ENCODE measurements around the gene ACOX2.

ACOX2 gene

DNA sequence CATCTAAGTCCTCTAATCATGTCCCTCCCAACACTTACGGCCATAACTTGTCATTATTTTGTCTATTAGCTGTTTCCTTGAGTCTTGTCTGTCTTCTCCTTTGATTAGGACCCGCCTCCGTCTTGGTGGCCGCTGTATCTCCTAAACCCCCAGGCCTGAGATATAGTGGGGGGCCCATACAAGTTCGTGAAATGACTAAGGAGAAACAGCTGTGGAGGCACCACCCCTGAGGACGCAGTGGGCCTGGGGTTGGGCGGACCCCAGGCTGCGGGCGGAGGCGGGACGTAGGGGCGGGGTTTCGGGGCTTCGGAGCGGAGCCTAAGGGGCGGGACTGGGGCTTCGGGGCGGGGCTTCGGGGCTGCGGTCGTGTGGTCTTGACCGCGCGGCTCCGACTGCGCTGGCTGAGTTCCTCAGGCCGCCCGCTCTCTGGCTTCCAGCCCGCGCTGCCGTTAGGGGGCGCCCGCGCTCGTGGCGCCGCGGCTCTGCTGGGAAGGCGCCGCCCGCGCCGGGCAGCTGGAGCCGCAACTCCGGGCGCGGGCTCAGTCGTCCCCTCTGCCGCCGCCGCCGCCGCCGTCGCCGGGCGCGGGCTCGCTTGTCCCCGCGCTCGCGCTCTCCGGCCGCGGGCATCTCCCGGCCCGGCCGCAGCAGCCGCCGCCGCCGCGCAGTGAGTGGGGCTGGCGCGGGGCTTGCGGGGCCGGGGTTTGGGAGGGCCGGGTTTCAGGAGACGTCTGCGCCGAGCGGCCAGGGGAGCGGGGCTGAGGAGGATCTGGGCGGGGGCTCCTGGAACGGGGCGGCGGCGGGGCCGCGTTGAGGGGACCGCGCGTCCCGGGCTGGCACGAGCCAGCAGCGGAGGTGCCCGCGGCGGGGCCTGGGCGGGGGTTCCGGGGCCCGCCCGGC lies 45.2 kb downstream of the ACOX2 start, which contains the start of gene KCTD6:
KCTD6 (plus strand) TSS at position 591 of the 897 bp plus-strand sequence. CDS start 6,660 bp downstream, outside the sequence.
- H3K4me3 Mint-ChIP-seq, result peak within 1 kb of the TSS; percentile 82
- no peaks in the 10 kb centered on the region for H3K27me3 Mint-ChIP-seq
- peaks cover 15% of the 10 kb centered on the region for H3K36me3 Mint-ChIP-seq (ENCODE audit: low read depth)
- H3K27ac Mint-ChIP-seq, result peak within 1 kb of the TSS; percentile 86
- intact Hi-C loops (cut with micrococcal nuclease), result loop anchor here (1.0 to 5.0 kb wide), 5 partner anchors 16 to 174 kb away; partner anchors contain the start of genes PDHB and PXK
- no peaks in the 10 kb centered on the region for H3K9me3 Mint-ChIP-seq
- peaks cover 71% of the 10 kb centered on the region for H3K4me1 Mint-ChIP-seq (ENCODE audit: low read depth)

DNA sequence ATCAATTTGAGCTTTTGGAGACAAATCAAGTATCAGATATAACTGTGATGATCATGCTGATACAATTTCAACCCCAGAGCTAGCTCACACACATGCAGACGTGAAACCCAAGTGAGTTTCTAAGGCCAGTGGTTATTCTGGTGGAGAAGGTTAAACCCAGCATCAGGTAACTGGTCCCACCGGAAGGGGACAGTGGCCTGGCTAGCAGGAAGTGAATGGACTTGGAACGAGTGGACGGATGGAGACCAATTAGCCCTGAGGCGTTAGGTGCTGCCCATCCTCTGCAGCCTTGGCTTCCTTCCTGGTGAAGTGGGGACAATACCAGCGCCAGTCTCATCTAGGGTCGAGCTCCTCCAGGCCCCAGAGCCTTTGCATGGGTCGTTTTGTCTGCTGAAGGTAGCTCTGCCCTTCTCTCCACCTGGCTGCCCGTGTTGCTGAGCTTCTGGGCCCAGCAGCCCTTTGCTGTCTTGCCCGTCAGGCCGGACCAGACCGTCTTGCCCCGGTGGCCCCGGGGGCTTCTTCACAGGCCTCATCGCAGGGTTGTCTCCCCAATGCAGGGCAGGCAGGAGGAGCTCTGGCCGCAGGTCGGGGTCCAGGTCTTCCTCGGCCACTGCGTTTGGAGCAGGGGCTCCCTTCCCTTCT lies 46.0 kb downstream of the ACOX2 start:
- H3K9me3 Mint-ChIP-seq, result no peaks in the 10 kb centered on the region
- H3K4me3 Mint-ChIP-seq, result peak overlapping the region; percentile 79
- peaks cover 71% of the 10 kb centered on the region for H3K4me1 Mint-ChIP-seq (ENCODE audit: low read depth)
- intact Hi-C loops (cut with micrococcal nuclease), result loop anchor here (1.0 to 5.0 kb wide), 3 partner anchors 16 to 174 kb away; partner anchors contain the start of gene PDHB
- no peaks in the 10 kb centered on the region for H3K27me3 Mint-ChIP-seq
- H3K36me3 Mint-ChIP-seq (ENCODE audit: low read depth), result peaks cover 8% of the 10 kb centered on the region
- peak overlapping the region; percentile 86 for H3K27ac Mint-ChIP-seq

DNA sequence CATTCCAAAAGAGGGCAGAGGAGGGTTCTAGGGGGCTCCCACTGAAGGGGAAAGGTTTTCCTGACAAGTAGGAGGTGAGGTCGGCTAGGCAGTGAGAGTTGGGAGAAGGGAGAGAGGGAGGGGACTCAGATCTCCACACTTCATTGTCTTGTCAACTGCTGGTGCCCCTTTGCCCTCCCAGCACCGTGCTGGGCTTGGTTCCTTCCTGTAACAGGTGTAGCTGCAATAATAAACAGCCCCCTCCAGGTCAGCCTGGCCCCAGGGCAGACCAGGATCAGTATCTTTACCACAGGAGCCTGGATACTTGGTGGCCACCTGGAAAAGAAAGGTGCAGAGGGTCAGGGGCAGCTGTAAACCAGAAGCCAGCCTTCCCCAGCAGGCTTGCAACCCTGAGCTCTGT lies 48.0 kb downstream of the ACOX2 start:
- peaks cover 74% of the 10 kb centered on the region for H3K4me1 Mint-ChIP-seq (ENCODE audit: low read depth)

DNA sequence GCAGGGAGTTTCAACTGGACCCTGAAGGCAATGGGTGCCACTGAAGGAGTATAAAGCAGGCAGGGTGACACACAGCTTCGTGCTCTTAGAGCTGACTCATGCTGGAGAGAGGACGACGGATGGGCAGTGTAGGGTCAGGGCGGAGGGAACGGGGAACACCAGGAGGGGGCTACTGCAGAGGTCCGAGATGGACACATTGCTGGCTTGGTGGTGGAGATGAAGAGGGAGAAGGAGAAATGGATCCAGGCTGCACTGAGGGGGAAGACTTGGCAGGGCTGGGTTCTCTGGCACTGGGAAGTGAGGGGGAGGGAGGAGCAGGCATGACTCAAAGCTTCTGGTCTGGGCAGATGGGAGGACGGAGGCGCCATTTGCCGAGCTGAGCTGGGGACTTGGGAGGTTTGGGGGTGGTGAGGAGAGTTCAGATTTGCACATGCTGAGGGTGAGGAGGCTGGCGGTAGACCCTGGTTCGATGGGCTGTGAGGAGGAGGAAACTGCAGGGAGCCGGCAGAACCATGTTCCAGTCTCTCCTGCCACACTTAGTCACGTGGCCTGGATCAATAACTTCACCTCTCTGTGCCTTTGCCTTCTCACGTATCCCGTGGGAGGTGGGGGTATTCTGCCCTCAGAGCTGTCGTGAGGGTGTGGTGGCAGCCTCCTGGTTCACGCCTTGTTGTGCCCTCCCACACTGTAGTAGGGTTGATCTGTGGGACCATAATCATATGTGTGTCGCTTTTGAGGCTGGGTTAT lies 49.7 kb downstream of the ACOX2 start:
- H3K4me1 Mint-ChIP-seq (ENCODE audit: low read depth), result peaks cover 74% of the 10 kb centered on the region
- peak overlapping the region; percentile 53 for H3K4me3 Mint-ChIP-seq
- no peaks in the 10 kb centered on the region for H3K36me3 Mint-ChIP-seq (ENCODE audit: low read depth)
- H3K27ac Mint-ChIP-seq, result peak overlapping the region; percentile 92
- intact Hi-C loops (cut with micrococcal nuclease), result no loop called here
- H3K9me3 Mint-ChIP-seq, result no peaks in the 10 kb centered on the region
- no peaks in the 10 kb centered on the region for H3K27me3 Mint-ChIP-seq

More for the DNA sequence above, 48.0 kb downstream of the ACOX2 start:
- intact Hi-C loops (cut with micrococcal nuclease), result no loop called here
- peak overlapping the region; percentile 92 for H3K27ac Mint-ChIP-seq
- H3K9me3 Mint-ChIP-seq, result no peaks in the 10 kb centered on the region
- H3K27me3 Mint-ChIP-seq, result no peaks in the 10 kb centered on the region
- no peak overlapping the region for H3K4me3 Mint-ChIP-seq
- no peaks in the 10 kb centered on the region for H3K36me3 Mint-ChIP-seq (ENCODE audit: low read depth)

DNA sequence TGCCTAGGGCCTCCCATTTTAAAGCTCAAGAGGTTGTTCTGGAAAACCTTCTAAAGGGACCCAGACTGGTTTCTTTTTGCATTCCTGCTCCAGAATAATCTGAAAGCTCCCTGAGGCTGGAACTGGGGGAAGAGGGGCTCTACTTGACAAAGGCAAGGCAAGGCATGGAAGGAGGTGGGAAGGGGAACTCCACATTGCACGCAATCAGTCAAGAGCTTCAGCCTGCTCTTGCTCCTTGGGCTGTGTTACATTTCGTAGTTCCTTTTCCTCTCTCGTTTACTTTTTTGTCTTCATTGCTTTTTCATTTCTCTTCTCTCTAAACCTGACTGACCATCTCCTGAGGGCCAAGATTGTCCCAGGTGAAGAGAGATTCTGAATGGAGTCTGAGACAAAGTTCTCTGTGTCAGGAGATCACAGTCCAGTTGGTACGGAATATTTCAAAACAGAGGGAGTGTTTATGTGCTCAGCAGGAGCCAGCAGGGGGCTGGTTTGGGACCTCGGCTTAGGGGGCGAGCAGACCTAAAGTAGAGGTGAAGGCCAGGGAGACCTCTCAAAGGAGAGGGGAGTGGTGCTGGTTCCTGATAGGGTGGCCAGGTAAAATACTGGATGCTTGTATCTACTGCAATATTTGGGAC lies 51.1 kb downstream of the ACOX2 start:
- Mint-ChIP-seq H3K4me3 (peak overlapping the region; percentile 15), H3K4me1 (ENCODE audit: low read depth) (peaks cover 77% of the 10 kb centered on the region), H3K9me3 (no peaks in the 10 kb centered on the region), H3K27ac (peak overlapping the region; percentile 92), H3K27me3 (no peaks in the 10 kb centered on the region), H3K36me3 (ENCODE audit: low read depth) (no peaks in the 10 kb centered on the region)
- intact Hi-C loops (cut with micrococcal nuclease), result no loop called here

DNA sequence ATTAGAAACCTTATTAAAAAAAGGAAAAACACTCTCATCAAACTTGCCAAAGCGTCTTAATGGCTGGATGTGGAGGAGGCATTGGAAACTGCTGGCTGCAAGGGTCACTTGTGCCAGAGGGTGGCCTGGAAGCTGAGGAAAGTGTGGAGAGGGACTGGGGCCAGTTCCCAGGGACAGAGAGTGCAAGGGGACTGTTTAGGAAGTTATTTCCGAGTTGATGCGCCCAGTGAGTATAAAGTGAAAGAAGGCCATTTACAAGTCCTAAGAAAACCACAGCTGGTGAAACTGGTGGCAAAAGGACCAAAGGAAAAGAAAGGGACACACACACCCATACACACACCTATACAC lies 52.3 kb downstream of the ACOX2 start:
- Mint-ChIP-seq H3K27me3 (no peaks in the 10 kb centered on the region), H3K4me3 (no peak overlapping the region), H3K36me3 (ENCODE audit: low read depth) (no peaks in the 10 kb centered on the region), H3K9me3 (no peaks in the 10 kb centered on the region), H3K4me1 (ENCODE audit: low read depth) (peaks cover 83% of the 10 kb centered on the region), H3K27ac (peak overlapping the region; percentile 88)
- intact Hi-C loops (cut with micrococcal nuclease), result no loop called here

DNA sequence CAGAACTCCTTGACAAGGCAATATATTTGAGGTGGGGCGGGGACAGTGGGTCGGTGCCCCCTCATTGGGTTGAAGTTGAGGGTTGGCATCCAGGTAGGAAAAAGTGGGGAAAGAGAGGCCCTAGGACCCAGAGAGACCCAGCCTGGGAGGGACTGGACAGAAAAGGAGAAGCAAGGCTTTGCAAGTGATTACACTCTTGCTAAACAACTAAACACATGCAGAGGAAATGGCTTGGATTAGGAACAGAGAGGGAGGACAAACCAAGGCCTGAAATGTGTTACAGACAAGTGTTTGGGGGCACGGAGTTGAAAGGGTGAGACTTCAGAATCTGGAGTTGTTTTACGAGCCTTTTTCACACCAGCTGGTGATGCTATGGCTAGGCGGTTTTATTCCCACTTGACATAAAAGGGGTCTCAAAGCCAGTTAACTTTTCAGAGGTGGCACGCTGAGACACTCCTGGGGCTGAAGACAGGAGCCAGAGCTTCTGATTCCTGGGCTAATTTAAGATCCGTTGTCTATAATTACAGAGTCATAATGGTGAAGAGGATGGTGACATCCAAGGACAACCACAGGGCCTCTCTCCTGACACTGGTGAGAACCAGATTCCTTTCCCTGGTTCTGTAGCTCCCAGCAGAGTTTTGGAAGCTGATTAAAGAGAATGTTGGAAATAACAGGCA lies 52.8 kb downstream of the ACOX2 start:
- Mint-ChIP-seq H3K9me3 (no peaks in the 10 kb centered on the region), H3K27ac (peak overlapping the region; percentile 88), H3K36me3 (ENCODE audit: low read depth) (peaks cover under 1% of the 10 kb centered on the region), H3K27me3 (no peaks in the 10 kb centered on the region), H3K4me3 (no peak overlapping the region), H3K4me1 (ENCODE audit: low read depth) (peaks cover 88% of the 10 kb centered on the region)
- intact Hi-C loops (cut with micrococcal nuclease), result no loop called here

DNA sequence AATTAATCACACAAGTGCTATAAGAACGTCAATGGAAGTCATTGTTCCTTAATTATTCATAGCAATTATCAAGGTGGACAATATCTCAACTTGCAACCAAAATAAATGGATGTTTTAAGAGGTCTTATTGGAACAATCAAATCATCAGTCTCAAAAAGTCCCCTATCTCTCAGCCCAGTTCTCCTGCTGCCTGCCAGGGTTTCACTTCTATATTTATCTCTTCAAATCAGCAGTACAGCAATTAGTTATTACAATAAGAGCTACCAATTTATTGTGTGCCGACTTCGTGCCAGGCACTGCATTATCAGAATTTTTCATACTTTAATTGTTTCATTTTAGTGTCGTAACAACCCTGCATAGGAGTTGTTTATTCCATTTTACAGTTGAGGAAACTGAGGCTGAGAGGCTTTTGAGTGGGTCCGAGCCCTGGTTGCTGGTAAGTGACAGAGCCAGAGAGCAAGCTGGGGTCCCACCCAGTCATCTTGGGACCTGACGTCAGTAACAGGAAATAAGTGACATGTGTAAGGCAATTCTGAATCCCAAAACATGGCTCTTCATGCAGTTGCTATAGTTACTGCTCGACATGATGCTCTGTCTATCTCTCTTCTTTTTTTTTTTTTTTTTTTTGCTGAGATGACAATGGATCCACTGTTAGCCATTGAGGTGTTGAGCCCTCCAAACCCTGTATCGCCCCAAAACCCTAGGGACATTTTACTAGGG lies 53.9 kb downstream of the ACOX2 start:
- no peaks in the 10 kb centered on the region for H3K9me3 Mint-ChIP-seq
- H3K27ac Mint-ChIP-seq, result peak overlapping the region; percentile 88
- H3K36me3 Mint-ChIP-seq (ENCODE audit: low read depth), result peaks cover 5% of the 10 kb centered on the region
- H3K27me3 Mint-ChIP-seq, result no peaks in the 10 kb centered on the region
- no peak overlapping the region for H3K4me3 Mint-ChIP-seq
- intact Hi-C loops (cut with micrococcal nuclease), result no loop called here
- peaks cover 88% of the 10 kb centered on the region for H3K4me1 Mint-ChIP-seq (ENCODE audit: low read depth)

DNA sequence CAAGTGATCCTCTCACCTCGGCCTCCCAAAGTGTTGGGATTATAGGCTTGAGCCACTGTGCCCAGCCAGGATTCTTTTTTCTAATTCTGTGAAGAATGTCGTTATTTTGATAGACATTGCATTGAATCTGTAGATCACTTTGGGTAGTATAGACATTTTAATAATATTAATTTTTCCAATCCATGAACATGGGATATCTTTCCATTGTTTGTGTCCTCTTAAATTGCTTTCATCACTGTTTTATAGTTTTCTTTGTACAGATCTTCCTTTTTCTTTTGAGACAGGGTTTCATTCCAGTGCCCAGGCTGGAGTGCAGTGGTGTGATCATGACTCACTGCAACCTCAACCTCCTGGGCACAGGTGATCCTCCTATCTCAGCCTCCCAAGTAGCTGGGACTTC lies 56.7 kb downstream of the ACOX2 start:
- intact Hi-C loops (cut with micrococcal nuclease), result no loop called here
- H3K27ac Mint-ChIP-seq, result peak overlapping the region; percentile 87

DNA sequence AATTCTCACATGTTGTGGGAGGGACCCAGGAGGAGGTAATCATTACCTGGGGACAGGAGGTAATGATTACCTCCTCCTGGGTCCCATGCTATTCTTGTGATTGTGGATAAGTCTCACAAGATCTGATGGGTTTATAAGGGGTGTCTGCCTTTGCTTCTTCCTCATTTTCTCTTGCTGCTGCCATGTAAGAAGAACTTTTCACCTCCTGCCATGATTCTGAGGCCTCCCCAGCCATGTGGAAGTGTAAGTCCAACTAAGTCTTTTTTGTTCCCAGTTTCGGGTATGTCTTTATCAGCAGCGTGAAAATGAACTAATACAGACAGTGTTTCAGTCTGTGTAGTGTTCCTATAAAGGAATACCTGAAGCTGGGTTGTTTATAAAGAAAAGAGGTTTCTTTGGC lies 58.2 kb downstream of the ACOX2 start:
- no peaks in the 10 kb centered on the region for H3K9me3 Mint-ChIP-seq
- intact Hi-C loops (cut with micrococcal nuclease), result no loop called here

More for the DNA sequence above, 56.7 kb downstream of the ACOX2 start:
- no peaks in the 10 kb centered on the region for H3K27me3 Mint-ChIP-seq
- H3K36me3 Mint-ChIP-seq (ENCODE audit: low read depth), result peaks cover 5% of the 10 kb centered on the region
- no peaks in the 10 kb centered on the region for H3K9me3 Mint-ChIP-seq
- H3K4me1 Mint-ChIP-seq (ENCODE audit: low read depth), result peaks cover 88% of the 10 kb centered on the region
- no peak overlapping the region for H3K4me3 Mint-ChIP-seq

DNA sequence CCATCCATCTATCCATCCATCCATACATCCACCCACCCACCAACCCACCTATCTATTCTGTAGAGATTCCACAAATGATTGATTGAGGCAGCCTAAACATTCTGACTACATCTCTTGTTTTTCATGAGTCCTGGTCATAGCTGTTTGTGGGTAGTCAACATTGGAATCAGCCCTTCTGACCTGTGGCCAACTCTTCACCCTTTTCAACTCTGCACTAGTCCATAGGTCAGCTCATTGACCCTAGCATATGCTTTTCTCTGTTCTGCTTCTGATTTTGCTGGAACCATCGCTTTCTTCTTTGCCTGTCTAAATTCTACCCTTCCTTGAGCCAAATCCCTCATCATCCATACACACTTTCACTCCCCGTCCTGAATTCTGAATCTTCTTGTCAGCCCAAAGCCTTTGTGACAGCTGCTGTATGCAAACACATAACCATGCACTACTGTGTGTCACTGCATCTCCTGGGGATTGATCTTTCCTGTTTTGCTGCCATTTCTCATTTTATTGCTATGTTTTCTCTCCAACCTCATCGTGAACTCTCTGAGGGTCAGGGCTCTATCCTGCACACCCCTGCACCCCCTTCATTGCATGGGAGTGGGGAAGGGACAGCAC lies 61.9 kb downstream of the ACOX2 start:
- Mint-ChIP-seq H3K4me1 (ENCODE audit: low read depth) (peaks cover 93% of the 10 kb centered on the region), H3K9me3 (no peaks in the 10 kb centered on the region), H3K27me3 (no peaks in the 10 kb centered on the region), H3K4me3 (peak overlapping the region; percentile 13), H3K27ac (peak overlapping the region; percentile 64), H3K36me3 (ENCODE audit: low read depth) (peaks cover 5% of the 10 kb centered on the region)
- intact Hi-C loops (cut with micrococcal nuclease), result loop anchor here (1.0 kb wide), 1 partner anchor 16 kb away; no protein-coding TSS in a partner anchor

More for the DNA sequence above, 58.2 kb downstream of the ACOX2 start:
- Mint-ChIP-seq H3K27ac (peak overlapping the region; percentile 87), H3K27me3 (no peaks in the 10 kb centered on the region), H3K36me3 (ENCODE audit: low read depth) (peaks cover 5% of the 10 kb centered on the region), H3K4me1 (ENCODE audit: low read depth) (peaks cover 89% of the 10 kb centered on the region), H3K4me3 (peak overlapping the region; percentile 26)

DNA sequence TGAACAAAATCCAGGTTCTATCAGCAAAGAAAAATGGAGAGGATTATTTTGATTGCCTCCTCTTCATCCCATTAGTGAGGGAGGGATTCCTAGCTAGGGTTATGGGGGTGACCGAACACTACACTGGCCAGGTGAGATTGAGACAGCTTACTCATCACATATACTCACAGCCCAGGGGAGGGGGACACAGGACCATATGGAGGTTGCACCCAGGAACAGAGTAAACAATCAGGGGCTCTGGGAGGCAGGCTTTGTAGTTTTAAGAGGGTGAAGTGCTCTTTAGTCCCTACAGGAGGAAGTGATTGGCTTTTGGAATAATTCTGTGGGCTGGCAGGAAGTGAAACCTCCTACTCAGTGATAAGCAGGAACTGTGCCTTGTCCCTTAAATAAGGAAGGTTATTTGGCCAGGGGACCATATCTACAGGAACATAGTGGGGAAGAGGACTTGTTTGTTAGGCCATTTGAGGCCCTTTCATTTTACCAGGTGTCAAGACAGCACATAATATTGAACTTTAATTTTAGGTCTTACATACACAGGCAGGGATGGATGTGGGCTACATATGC lies 62.6 kb downstream of the ACOX2 start:
- Mint-ChIP-seq H3K27ac (peak overlapping the region; percentile 64), H3K36me3 (ENCODE audit: low read depth) (peaks cover 5% of the 10 kb centered on the region), H3K4me3 (peak overlapping the region; percentile 55), H3K4me1 (ENCODE audit: low read depth) (peaks cover 93% of the 10 kb centered on the region), H3K27me3 (no peaks in the 10 kb centered on the region), H3K9me3 (no peaks in the 10 kb centered on the region)
- intact Hi-C loops (cut with micrococcal nuclease), result no loop called here
